ENCODE data around the gene MAGI3. TPM values are rescaled to one million over a fixed set of nuclear protein-coding genes. Genes with fewer than 3 reads are reported as not detected.
"Not testable (repeated sequence)": the region's sequence is repeated elsewhere in the genome, so short reads cannot be mapped to it uniquely, and the experiment has no call there.

The MAGI3 gene
- polyA plus RNA-seq, 1 donor from 2014 or later = 10.8 TPM

DNA sequence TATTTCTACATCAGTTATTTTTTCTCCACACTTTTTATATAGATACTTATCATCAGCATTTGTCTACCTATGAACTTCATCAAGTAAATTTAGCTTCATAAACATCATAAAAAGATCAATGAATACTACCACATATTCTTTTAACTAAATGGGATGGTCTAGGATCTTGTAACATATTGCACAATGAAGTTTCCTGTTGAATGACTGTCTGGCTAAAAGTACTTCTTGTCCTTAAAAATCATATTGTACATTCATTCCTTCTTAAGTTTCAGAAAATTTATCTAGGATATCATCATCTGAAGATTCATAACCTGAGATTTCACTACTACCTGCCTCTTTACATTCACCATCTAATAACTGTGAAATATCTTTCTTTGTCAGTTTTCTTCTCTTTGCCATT, 69.0 kb downstream of the MAGI3 start:
- Histone ChIP-seq H3K9me2 (ENCODE audit: insufficient read depth, low read length) (no peaks in the 10 kb centered on the region), H3F3A (ENCODE audit: insufficient read depth, low read length, poor library complexity, severe bottlenecking) (no peaks in the 10 kb centered on the region), H4K20me1 (ENCODE audit: insufficient read depth) (no peaks in the 10 kb centered on the region), H3K4me3 (ENCODE audit: low read length) (no peak overlapping the region), H3K79me2 (replicated peaks; ENCODE audit: insufficient read depth, low read length) (peaks cover 10% of the 10 kb centered on the region), H2AFZ (ENCODE audit: low read depth, low read length) (no peak overlapping the region), H3K9ac (ENCODE audit: low read length) (no peak overlapping the region), H3K27me3 (ENCODE audit: insufficient read depth, low read depth, low read length) (no peaks in the 10 kb centered on the region), H3K36me3 (ENCODE audit: insufficient read depth, low read length) (no peaks in the 10 kb centered on the region), H3K27ac (ENCODE audit: low read length) (no peak overlapping the region), H3K4me2 (ENCODE audit: low read length) (no peak overlapping the region), H3K9me3 (ENCODE audit: low read length) (peaks cover 7% of the 10 kb centered on the region)
- TF ChIP-seq TAF1 (IDR thresholded peaks at IDR 0.05; ENCODE audit: low read depth) (no peak), MXI1 (conservative IDR thresholded peaks at IDR 0.05; ENCODE audit: poor library complexity, severe bottlenecking) (no peak), EZH2 (IDR thresholded peaks at IDR 0.05; ENCODE audit: borderline replicate concordance, insufficient read depth, low read length, poor library complexity, severe bottlenecking) (no peak), EP300 (conservative IDR thresholded peaks at IDR 0.05; ENCODE audit: poor library complexity, severe bottlenecking) (no peak), SMC3 (conservative IDR thresholded peaks at IDR 0.05; ENCODE audit: poor library complexity) (no peak), POLR2AphosphoS5 (IDR thresholded peaks at IDR 0.05) (no peak), RAD21 (conservative IDR thresholded peaks at IDR 0.05) (no peak)
- TF ChIP-seq, protein P1, sequence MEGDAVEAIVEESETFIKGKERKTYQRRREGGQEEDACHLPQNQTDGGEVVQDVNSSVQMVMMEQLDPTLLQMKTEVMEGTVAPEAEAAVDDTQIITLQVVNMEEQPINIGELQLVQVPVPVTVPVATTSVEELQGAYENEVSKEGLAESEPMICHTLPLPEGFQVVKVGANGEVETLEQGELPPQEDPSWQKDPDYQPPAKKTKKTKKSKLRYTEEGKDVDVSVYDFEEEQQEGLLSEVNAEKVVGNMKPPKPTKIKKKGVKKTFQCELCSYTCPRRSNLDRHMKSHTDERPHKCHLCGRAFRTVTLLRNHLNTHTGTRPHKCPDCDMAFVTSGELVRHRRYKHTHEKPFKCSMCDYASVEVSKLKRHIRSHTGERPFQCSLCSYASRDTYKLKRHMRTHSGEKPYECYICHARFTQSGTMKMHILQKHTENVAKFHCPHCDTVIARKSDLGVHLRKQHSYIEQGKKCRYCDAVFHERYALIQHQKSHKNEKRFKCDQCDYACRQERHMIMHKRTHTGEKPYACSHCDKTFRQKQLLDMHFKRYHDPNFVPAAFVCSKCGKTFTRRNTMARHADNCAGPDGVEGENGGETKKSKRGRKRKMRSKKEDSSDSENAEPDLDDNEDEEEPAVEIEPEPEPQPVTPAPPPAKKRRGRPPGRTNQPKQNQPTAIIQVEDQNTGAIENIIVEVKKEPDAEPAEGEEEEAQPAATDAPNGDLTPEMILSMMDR (IDR thresholded peaks at IDR 0.05; ENCODE audit: poor library complexity, severe bottlenecking) = no peak
- TF ChIP-seq, protein P2, sequence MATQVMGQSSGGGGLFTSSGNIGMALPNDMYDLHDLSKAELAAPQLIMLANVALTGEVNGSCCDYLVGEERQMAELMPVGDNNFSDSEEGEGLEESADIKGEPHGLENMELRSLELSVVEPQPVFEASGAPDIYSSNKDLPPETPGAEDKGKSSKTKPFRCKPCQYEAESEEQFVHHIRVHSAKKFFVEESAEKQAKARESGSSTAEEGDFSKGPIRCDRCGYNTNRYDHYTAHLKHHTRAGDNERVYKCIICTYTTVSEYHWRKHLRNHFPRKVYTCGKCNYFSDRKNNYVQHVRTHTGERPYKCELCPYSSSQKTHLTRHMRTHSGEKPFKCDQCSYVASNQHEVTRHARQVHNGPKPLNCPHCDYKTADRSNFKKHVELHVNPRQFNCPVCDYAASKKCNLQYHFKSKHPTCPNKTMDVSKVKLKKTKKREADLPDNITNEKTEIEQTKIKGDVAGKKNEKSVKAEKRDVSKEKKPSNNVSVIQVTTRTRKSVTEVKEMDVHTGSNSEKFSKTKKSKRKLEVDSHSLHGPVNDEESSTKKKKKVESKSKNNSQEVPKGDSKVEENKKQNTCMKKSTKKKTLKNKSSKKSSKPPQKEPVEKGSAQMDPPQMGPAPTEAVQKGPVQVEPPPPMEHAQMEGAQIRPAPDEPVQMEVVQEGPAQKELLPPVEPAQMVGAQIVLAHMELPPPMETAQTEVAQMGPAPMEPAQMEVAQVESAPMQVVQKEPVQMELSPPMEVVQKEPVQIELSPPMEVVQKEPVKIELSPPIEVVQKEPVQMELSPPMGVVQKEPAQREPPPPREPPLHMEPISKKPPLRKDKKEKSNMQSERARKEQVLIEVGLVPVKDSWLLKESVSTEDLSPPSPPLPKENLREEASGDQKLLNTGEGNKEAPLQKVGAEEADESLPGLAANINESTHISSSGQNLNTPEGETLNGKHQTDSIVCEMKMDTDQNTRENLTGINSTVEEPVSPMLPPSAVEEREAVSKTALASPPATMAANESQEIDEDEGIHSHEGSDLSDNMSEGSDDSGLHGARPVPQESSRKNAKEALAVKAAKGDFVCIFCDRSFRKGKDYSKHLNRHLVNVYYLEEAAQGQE (IDR thresholded peaks at IDR 0.05; ENCODE audit: borderline replicate concordance) = no peak

DNA sequence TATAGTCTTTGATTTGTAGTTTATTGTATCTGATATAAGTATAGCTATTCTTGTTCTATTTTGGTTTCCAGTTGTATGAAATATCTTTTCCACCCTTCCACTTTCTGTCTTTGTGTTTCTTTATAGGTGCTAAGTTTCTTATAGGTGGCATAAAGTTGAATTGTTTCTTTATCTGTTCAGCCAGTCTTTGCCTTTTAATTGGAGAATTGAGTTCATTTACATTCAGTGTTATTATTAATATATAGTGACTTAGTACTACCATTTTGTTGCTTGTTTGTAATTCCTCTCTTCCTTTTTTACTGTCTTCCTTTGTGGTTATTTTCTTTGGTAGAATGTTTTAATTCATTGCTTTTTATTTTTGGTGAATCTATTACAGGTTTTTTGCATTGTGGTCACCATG, 77.7 kb downstream of the MAGI3 start:
- TF ChIP-seq MXI1 (conservative IDR thresholded peaks at IDR 0.05; ENCODE audit: poor library complexity, severe bottlenecking) (no peak), SMC3 (conservative IDR thresholded peaks at IDR 0.05; ENCODE audit: poor library complexity) (no peak), RAD21 (conservative IDR thresholded peaks at IDR 0.05) (no peak), EZH2 (IDR thresholded peaks at IDR 0.05; ENCODE audit: borderline replicate concordance, insufficient read depth, low read length, poor library complexity, severe bottlenecking) (no peak), POLR2AphosphoS5 (IDR thresholded peaks at IDR 0.05) (no peak), TAF1 (IDR thresholded peaks at IDR 0.05; ENCODE audit: low read depth) (no peak), EP300 (conservative IDR thresholded peaks at IDR 0.05; ENCODE audit: poor library complexity, severe bottlenecking) (no peak)
- TF ChIP-seq, protein P2 (IDR thresholded peaks at IDR 0.05; ENCODE audit: borderline replicate concordance) = no peak
- TF ChIP-seq, protein P1 (IDR thresholded peaks at IDR 0.05; ENCODE audit: poor library complexity, severe bottlenecking) = no peak

DNA sequence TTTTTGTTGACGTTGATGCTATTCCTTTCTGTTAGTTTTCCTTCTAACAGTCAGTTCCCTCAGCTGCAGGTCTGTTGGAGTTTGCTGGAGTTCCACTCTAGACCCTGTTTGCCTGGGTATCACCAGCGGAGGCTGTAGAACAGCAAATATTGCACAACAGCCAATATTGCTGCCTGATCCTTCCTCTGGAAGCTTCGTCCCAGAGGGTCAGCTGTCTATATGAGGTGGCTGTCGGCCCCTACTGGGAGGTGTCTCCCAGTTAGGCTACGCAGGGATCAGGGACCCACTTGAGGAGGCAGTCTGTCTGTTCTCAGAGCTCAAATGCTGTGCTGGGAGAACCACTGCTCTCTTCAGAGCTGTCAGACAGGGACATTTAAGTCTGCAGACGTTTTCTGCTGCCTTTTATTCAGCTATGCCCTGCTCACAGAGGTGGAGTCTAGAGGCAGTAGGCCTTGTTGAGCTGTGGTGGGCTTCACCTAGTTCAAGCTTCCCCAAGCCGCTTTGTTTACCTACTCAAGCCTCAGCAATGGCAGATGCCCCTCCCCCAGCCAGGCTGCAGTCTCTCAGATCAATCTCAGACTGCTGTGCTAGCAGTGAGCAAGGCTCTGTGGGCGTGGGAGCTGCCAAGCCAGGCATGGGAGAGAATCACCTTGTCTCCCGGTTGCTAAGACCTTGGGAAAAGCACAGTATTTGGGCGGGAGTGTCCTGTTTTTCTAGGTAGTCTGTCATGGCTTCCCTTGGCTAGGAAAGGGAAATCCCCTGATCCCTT, 88.3 kb downstream of the MAGI3 start:
- H2AFZ ChIP-seq (ENCODE audit: low read depth, low read length); H3K4me2 ChIP-seq (ENCODE audit: low read length); H3K4me3 ChIP-seq (ENCODE audit: low read length); H3K36me3 ChIP-seq (ENCODE audit: insufficient read depth, low read length); H3F3A ChIP-seq (ENCODE audit: insufficient read depth, low read length, poor library complexity, severe bottlenecking); H4K20me1 ChIP-seq (ENCODE audit: insufficient read depth); H3K27ac ChIP-seq (ENCODE audit: low read length); H3K27me3 ChIP-seq (ENCODE audit: insufficient read depth, low read depth, low read length); H3K9me3 ChIP-seq (ENCODE audit: low read length); H3K9me2 ChIP-seq (ENCODE audit: insufficient read depth, low read length); H3K79me2 ChIP-seq (replicated peaks; ENCODE audit: insufficient read depth, low read length); H3K9ac ChIP-seq (ENCODE audit: low read length): not testable (repeated sequence)

More for the DNA sequence above, 77.7 kb downstream of the MAGI3 start:
- H3K27ac ChIP-seq (ENCODE audit: low read length) = no peak overlapping the region
- no peaks in the 10 kb centered on the region for H3F3A ChIP-seq (ENCODE audit: insufficient read depth, low read length, poor library complexity, severe bottlenecking)
- H3K9ac ChIP-seq (ENCODE audit: low read length) = no peak overlapping the region
- no peaks in the 10 kb centered on the region for H3K27me3 ChIP-seq (ENCODE audit: insufficient read depth, low read depth, low read length)
- no peak overlapping the region for H2AFZ ChIP-seq (ENCODE audit: low read depth, low read length)
- peaks cover 4% of the 10 kb centered on the region for H4K20me1 ChIP-seq (ENCODE audit: insufficient read depth)
- peaks cover 6% of the 10 kb centered on the region for H3K79me2 ChIP-seq (replicated peaks; ENCODE audit: insufficient read depth, low read length)
- H3K4me2 ChIP-seq (ENCODE audit: low read length) = no peak overlapping the region
- H3K36me3 ChIP-seq (ENCODE audit: insufficient read depth, low read length) = no peaks in the 10 kb centered on the region
- peaks cover 2% of the 10 kb centered on the region for H3K9me3 ChIP-seq (ENCODE audit: low read length)
- H3K9me2 ChIP-seq (ENCODE audit: insufficient read depth, low read length) = no peaks in the 10 kb centered on the region
- H3K4me3 ChIP-seq (ENCODE audit: low read length) = no peak overlapping the region

Measured in neural cell (in vitro differentiated cells).